Measurements from ENCODE around the gene SYT6.

SYT6 gene

DNA sequence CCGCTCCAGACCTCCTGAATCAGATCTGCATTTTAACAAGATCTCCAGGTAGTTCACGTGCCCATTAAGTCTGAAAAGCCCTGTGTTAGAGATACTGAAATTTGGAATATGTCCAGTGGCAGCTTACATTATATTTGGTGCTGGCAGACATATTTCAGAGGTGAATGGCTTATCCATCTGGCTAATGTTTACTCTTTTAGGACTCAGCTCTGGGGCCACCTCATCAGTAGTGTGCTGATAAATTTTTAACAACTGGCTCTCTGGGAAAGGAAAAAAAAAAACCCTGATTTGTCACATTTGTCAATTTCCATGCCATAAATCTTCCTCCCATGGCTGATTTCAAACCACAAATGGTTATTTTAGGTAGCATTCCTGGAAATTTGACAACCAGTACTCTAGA is 25.3 kb upstream of the SYT6 start:
- Histone ChIP-seq H3K9me2 (replicated peaks; ENCODE audit: insufficient read depth, low read length) (no peaks in the 10 kb centered on the region), H3F3A (ENCODE audit: insufficient read depth, low read length) (no peaks in the 10 kb centered on the region), H3K4me2 (ENCODE audit: low read depth, low read length) (no peak overlapping the region), H3K27me3 (replicated peaks; ENCODE audit: insufficient read depth, low read length) (no peaks in the 10 kb centered on the region), H3K9me3 (replicated peaks; ENCODE audit: insufficient read depth, low read length) (no peaks in the 10 kb centered on the region), H3K9ac (ENCODE audit: low read length) (no peak overlapping the region), H2AFZ (ENCODE audit: low read length) (no peak overlapping the region), H4K20me1 (ENCODE audit: insufficient read depth, low read length) (no peaks in the 10 kb centered on the region), H3K36me3 (replicated peaks; ENCODE audit: insufficient read depth, low read length) (no peaks in the 10 kb centered on the region), H3K27ac (ENCODE audit: low read length) (no peak overlapping the region), H3K79me2 (ENCODE audit: low read length) (no peaks in the 10 kb centered on the region), H3K4me1 (ENCODE audit: low read length) (no peaks in the 10 kb centered on the region), H3K4me3 (ENCODE audit: low read length) (no peak overlapping the region)
- DNase-seq: no peak
- TF ChIP-seq EZH2 (optimal IDR thresholded peaks at IDR 0.05; ENCODE audit: low read depth, low read length) (no peak), EZH2phosphoT487 (IDR thresholded peaks at IDR 0.05; ENCODE audit: low read length) (no peak)

DNA sequence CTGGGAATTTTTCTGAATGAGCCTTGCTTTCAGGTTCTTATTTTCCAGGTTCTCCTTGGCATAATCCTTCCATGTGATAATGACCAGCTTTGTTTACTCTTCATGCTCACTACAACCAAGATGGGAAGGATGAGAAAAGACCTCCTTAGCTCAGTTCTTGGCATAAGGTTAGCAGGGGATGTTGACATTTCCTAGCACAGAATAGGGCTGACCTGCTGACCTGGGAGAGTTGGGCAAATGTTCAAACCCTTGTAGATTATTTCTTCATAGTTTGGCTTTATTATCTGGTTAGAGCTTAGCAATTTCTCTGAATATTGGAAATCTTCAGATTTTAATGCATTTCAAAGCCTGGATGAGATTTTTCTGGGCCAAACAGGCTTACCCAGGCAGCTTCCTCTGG is 23.6 kb upstream of the SYT6 start:
- Histone ChIP-seq H3K9ac (ENCODE audit: low read length) (no peak overlapping the region), H3K79me2 (ENCODE audit: low read length) (no peaks in the 10 kb centered on the region), H3F3A (ENCODE audit: insufficient read depth, low read length) (no peaks in the 10 kb centered on the region), H2AFZ (ENCODE audit: low read length) (no peak overlapping the region), H3K4me2 (ENCODE audit: low read depth, low read length) (no peak overlapping the region), H3K9me2 (replicated peaks; ENCODE audit: insufficient read depth, low read length) (no peaks in the 10 kb centered on the region), H3K9me3 (replicated peaks; ENCODE audit: insufficient read depth, low read length) (no peaks in the 10 kb centered on the region), H3K27ac (ENCODE audit: low read length) (no peak overlapping the region), H4K20me1 (ENCODE audit: insufficient read depth, low read length) (no peaks in the 10 kb centered on the region), H3K36me3 (replicated peaks; ENCODE audit: insufficient read depth, low read length) (no peaks in the 10 kb centered on the region), H3K27me3 (replicated peaks; ENCODE audit: insufficient read depth, low read length) (no peaks in the 10 kb centered on the region), H3K4me1 (ENCODE audit: low read length) (no peaks in the 10 kb centered on the region), H3K4me3 (ENCODE audit: low read length) (no peak overlapping the region)
- DNase-seq: no peak
- TF ChIP-seq EZH2phosphoT487 (IDR thresholded peaks at IDR 0.05; ENCODE audit: low read length) (no peak), EZH2 (optimal IDR thresholded peaks at IDR 0.05; ENCODE audit: low read depth, low read length) (no peak)
- TF ChIP-seq, protein P1, sequence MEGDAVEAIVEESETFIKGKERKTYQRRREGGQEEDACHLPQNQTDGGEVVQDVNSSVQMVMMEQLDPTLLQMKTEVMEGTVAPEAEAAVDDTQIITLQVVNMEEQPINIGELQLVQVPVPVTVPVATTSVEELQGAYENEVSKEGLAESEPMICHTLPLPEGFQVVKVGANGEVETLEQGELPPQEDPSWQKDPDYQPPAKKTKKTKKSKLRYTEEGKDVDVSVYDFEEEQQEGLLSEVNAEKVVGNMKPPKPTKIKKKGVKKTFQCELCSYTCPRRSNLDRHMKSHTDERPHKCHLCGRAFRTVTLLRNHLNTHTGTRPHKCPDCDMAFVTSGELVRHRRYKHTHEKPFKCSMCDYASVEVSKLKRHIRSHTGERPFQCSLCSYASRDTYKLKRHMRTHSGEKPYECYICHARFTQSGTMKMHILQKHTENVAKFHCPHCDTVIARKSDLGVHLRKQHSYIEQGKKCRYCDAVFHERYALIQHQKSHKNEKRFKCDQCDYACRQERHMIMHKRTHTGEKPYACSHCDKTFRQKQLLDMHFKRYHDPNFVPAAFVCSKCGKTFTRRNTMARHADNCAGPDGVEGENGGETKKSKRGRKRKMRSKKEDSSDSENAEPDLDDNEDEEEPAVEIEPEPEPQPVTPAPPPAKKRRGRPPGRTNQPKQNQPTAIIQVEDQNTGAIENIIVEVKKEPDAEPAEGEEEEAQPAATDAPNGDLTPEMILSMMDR (IDR thresholded peaks at IDR 0.05; ENCODE audit: low read length): no peak

DNA sequence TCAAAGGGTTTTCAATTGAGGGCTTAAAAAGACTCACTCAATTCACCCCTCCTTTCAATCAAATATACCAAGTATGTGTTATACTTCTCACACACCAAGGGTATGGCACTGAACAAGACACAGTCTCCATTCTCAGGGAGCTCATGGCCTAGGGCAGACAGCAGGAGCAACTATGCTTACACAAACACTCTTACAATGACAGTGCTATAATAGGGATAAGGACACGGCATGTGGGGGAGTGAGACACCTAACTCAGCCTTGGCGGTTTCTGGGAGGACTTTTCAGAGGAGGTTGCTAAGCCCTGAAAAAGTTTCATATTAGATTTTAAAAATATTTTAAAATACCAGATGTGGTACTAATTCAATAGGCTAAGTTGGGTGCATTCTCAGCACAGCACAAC is 22.7 kb upstream of the SYT6 start:
- Histone ChIP-seq H3F3A (ENCODE audit: insufficient read depth, low read length) (no peaks in the 10 kb centered on the region), H3K27me3 (replicated peaks; ENCODE audit: insufficient read depth, low read length) (no peaks in the 10 kb centered on the region), H3K9me2 (replicated peaks; ENCODE audit: insufficient read depth, low read length) (no peaks in the 10 kb centered on the region)

DNA sequence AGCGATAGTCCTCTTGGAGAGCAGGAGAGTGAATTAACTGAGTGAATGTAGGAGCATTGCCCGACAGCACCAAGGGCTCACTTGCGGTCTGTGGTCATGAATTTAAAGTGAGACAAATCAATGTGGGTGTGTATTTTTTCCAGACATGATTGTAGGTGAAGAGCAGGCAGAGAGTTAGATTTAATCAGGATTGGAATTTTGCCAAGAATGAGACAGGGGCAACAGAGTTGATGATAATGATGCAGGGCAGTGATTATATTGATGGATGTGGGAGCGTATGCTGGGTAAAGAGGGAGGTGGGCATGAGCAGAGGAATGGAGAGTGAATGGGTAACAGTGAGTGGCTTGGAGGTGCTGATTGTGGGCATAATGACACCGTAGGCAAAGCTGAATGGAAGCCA is 20.0 kb upstream of the SYT6 start:
- DNase-seq: no peak
- Histone ChIP-seq H2AFZ (ENCODE audit: low read length) (no peak overlapping the region), H3K27me3 (replicated peaks; ENCODE audit: insufficient read depth, low read length) (no peaks in the 10 kb centered on the region)

More for the DNA sequence above, 22.7 kb upstream of the SYT6 start:
- Histone ChIP-seq H4K20me1 (ENCODE audit: insufficient read depth, low read length) (no peaks in the 10 kb centered on the region), H3K27ac (ENCODE audit: low read length) (no peak overlapping the region), H3K9ac (ENCODE audit: low read length) (no peak overlapping the region), H2AFZ (ENCODE audit: low read length) (no peak overlapping the region), H3K36me3 (replicated peaks; ENCODE audit: insufficient read depth, low read length) (no peaks in the 10 kb centered on the region), H3K79me2 (ENCODE audit: low read length) (no peaks in the 10 kb centered on the region), H3K4me1 (ENCODE audit: low read length) (no peaks in the 10 kb centered on the region), H3K9me3 (replicated peaks; ENCODE audit: insufficient read depth, low read length) (no peaks in the 10 kb centered on the region), H3K4me3 (ENCODE audit: low read length) (no peak overlapping the region), H3K4me2 (ENCODE audit: low read depth, low read length) (no peak overlapping the region)
- TF ChIP-seq, protein P1 (IDR thresholded peaks at IDR 0.05; ENCODE audit: low read length): no peak
- TF ChIP-seq EZH2phosphoT487 (IDR thresholded peaks at IDR 0.05; ENCODE audit: low read length) (no peak), EZH2 (optimal IDR thresholded peaks at IDR 0.05; ENCODE audit: low read depth, low read length) (no peak)
- no peak for DNase-seq

More for the DNA sequence above, 20.0 kb upstream of the SYT6 start:
- Histone ChIP-seq H3K27ac (ENCODE audit: low read length) (no peak overlapping the region), H3K4me3 (ENCODE audit: low read length) (no peak overlapping the region), H3K9ac (ENCODE audit: low read length) (no peak overlapping the region), H3F3A (ENCODE audit: insufficient read depth, low read length) (no peaks in the 10 kb centered on the region), H3K79me2 (ENCODE audit: low read length) (no peaks in the 10 kb centered on the region), H3K36me3 (replicated peaks; ENCODE audit: insufficient read depth, low read length) (no peaks in the 10 kb centered on the region), H3K4me1 (ENCODE audit: low read length) (no peaks in the 10 kb centered on the region), H4K20me1 (ENCODE audit: insufficient read depth, low read length) (no peaks in the 10 kb centered on the region), H3K9me3 (replicated peaks; ENCODE audit: insufficient read depth, low read length) (no peaks in the 10 kb centered on the region), H3K4me2 (ENCODE audit: low read depth, low read length) (no peak overlapping the region), H3K9me2 (replicated peaks; ENCODE audit: insufficient read depth, low read length) (no peaks in the 10 kb centered on the region)
- TF ChIP-seq EZH2 (optimal IDR thresholded peaks at IDR 0.05; ENCODE audit: low read depth, low read length) (no peak), EZH2phosphoT487 (IDR thresholded peaks at IDR 0.05; ENCODE audit: low read length) (no peak)
- TF ChIP-seq, protein P1 (IDR thresholded peaks at IDR 0.05; ENCODE audit: low read length): no peak

Data from MM.1S (cell line).